A673 (cell line): ENCODE data around the gene SPATA32. TPM values are rescaled to one million over a fixed set of nuclear protein-coding genes. Genes with fewer than 3 reads are reported as not detected.

Source experiments
- BruUV-seq: library from RNA; stranded (reverse); fragments of 400-500 nt; replicated peaks from 2 replicates; lab custom pipeline; 2021; lab: Mats Ljungman, UMichigan
- CTCF ChIA-PET: fragments of 300-600 bp; sonication (Branson Sonifier 250); formaldehyde crosslinking; loops from one replicate; lab custom pipeline; 2022; ENCODE audit warnings: antibody characterized with exemption; lab: Charles Lee
- POLR2A ChIA-PET: fragments of 300-600 bp; sonication (Branson Sonifier 250); formaldehyde crosslinking; loops from one replicate; lab custom pipeline; 2022; ENCODE audit warnings: antibody characterized with exemption; ENCODE audit not compliant: low non-redundant PET; lab: Charles Lee
- DNase-seq: peaks from one replicate; pipeline ENCODE4 v3.0.0-alpha.2; 2015; ENCODE audit warnings: low spot score
- H3K27ac ChIP-seq: fragments of 200-600 bp; sonication (generic); 2 replicates; pipeline ENCODE4 v1.5.1; 2016; ENCODE audit warnings: mixed run types, low read depth, mild to moderate bottlenecking, mixed read lengths, antibody characterized with exemption, low read length; ENCODE audit not compliant: poor library complexity, severe bottlenecking
- H3K27me3 ChIP-seq: fragments of 200-600 bp; sonication (generic); replicated peaks from 2 replicates; pipeline ENCODE4 v1.6.1; 2017; ENCODE audit warnings: mixed run types, low read depth, mild to moderate bottlenecking, mixed read lengths, antibody characterized with exemption, low read length; ENCODE audit not compliant: insufficient read depth, poor library complexity
- H3K36me3 ChIP-seq: fragments of 200-600 bp; sonication (generic); 2 replicates; pipeline ENCODE4 v1.6.1; 2016; ENCODE audit warnings: mixed run types, mild to moderate bottlenecking, mixed read lengths, antibody characterized with exemption, low read length; ENCODE audit not compliant: insufficient read depth, poor library complexity, severe bottlenecking
- H3K4me1 ChIP-seq: fragments of 200-600 bp; sonication (generic); 2 replicates; pipeline ENCODE4 v1.6.1; 2017; ENCODE audit warnings: mixed run types, mild to moderate bottlenecking, mixed read lengths, antibody characterized with exemption, low read length; ENCODE audit not compliant: insufficient read depth, poor library complexity, severe bottlenecking
- H3K4me3 ChIP-seq: fragments of 200-600 bp; sonication (generic); 2 replicates; pipeline ENCODE4 v1.5.1; 2016; ENCODE audit warnings: low read depth, mixed run types, mild to moderate bottlenecking, mixed read lengths, low read length; ENCODE audit not compliant: poor library complexity, severe bottlenecking
- H3K9me3 ChIP-seq: fragments of 200-600 bp; sonication (generic); 2 replicates; pipeline ENCODE4 v1.6.1; 2016; ENCODE audit warnings: mixed run types, low read depth, mild to moderate bottlenecking, mixed read lengths, antibody characterized with exemption, low read length; ENCODE audit not compliant: poor library complexity, severe bottlenecking
- EZH2 ChIP-seq: fragments of 200-600 bp; sonication (generic); IDR thresholded peaks from 2 replicates; pipeline ENCODE4 v1.6.1; 2017; ENCODE audit warnings: borderline replicate concordance, low read depth, mild to moderate bottlenecking, mixed read lengths, antibody characterized with exemption, low read length; ENCODE audit not compliant: poor library complexity, severe bottlenecking
- intact Hi-C: fragments of 100-400 bp; cut with micrococcal nuclease; formaldehyde crosslinking; loops from one replicate; pipeline ENCODE4 v1.10.0; 2022; ENCODE audit not compliant: unreplicated experiment
- total RNA-seq: library from RNA; stranded (reverse); gene quantifications from 2 replicates; pipeline ENCODE4 v1.2.3, GENCODE V29; 2021
- TF ChIP-seq, protein P1 (sequence below): fragments of 300-800, 200-600 bp; sonication (generic); conservative IDR thresholded peaks from 2 replicates; pipeline ENCODE4 v1.5.1; 2017; ENCODE audit warnings: low read depth, mild to moderate bottlenecking, antibody characterized with exemption, low read length, moderate library complexity, mixed read lengths

The SPATA32 gene
- total RNA-seq, 1 experiment from 2014 or later, result not detected

DNA sequence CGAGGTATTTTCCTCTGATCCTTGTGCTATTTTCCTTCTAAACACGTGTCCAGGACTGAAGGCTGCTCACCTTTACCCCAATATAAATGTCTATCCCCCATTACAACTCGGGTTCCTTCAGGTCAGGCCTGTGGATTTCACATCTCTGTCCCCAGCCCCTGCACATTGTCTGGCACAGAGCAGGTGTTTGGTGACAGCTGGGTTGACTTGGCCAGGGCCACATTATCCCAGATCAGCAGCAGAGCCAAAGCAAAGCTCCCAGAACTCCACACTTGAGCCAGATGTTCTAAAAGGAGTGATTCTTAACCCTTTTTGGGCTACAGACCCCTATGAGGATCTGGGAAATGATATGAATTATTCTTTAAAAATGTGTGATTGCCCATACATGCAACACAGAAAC, 18.0 kb upstream of the SPATA32 start:
- H3K36me3 ChIP-seq, result no peaks in the 10 kb centered on the region
- no peak for TF ChIP-seq EZH2
- TF ChIP-seq, protein P1, sequence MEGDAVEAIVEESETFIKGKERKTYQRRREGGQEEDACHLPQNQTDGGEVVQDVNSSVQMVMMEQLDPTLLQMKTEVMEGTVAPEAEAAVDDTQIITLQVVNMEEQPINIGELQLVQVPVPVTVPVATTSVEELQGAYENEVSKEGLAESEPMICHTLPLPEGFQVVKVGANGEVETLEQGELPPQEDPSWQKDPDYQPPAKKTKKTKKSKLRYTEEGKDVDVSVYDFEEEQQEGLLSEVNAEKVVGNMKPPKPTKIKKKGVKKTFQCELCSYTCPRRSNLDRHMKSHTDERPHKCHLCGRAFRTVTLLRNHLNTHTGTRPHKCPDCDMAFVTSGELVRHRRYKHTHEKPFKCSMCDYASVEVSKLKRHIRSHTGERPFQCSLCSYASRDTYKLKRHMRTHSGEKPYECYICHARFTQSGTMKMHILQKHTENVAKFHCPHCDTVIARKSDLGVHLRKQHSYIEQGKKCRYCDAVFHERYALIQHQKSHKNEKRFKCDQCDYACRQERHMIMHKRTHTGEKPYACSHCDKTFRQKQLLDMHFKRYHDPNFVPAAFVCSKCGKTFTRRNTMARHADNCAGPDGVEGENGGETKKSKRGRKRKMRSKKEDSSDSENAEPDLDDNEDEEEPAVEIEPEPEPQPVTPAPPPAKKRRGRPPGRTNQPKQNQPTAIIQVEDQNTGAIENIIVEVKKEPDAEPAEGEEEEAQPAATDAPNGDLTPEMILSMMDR, result no peak
- intact Hi-C loops, result loop anchor here (5.0 kb wide), 1 partner anchor 107 kb away; no protein-coding TSS in a partner anchor
- ChIA-PET CTCF (no interaction called here), POLR2A (no interaction called here)
- H3K27ac ChIP-seq, result no peak overlapping the region
- H3K4me3 ChIP-seq, result no peak overlapping the region
- no TSS peak for BruUV-seq
- H3K9me3 ChIP-seq, result no peaks in the 10 kb centered on the region
- H3K4me1 ChIP-seq, result peaks cover 4% of the 10 kb centered on the region
- DNase-seq, result no peak
- no peaks in the 10 kb centered on the region for H3K27me3 ChIP-seq

DNA sequence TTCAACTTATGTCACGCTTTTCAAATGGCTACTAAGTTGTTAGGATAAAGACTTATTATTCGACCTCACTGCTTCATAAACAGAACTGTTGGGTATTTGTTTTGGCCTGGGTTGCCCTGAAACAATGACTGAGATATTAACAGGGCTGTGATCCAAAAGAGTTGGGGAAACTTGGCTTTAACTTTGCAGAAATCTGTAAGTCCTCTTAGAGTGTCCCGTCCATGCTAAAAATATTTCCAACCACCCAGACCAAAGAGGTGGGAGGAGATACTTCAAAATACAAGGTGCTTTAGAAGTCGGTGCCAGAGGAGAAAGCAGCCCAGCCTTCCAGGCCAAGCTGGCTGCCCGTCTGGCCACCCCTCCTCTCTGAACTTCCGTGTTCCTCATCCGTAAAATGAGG, 16.1 kb upstream of the SPATA32 start:
- TF ChIP-seq, protein P1, result no peak
- no peak for TF ChIP-seq EZH2
- intact Hi-C loops, result loop anchor here (5.0 kb wide), 1 partner anchor 109 kb away; no protein-coding TSS in a partner anchor

GRCh38 chr17:45277216-45277849, 15.4 kb upstream of the SPATA32 start:
- intact Hi-C loops, result loop anchor here (5.0 kb wide), 1 partner anchor 110 kb away; no protein-coding TSS in a partner anchor
- peaks cover 4% of the 10 kb centered on the region for H3K4me1 ChIP-seq
- ChIA-PET POLR2A (interaction anchor here (0.6 kb wide), 2 partner anchors 39 to 78 kb away, joined by 3 to 5 read pairs; no protein-coding TSS in a partner anchor), CTCF (interaction anchor here (0.5 to 1.7 kb wide), 6 partner anchors 25 to 476 kb away, joined by 3 to 14 read pairs (median 4); no protein-coding TSS in a partner anchor)
- BruUV-seq, result no TSS peak
- no peak overlapping the region for H3K27ac ChIP-seq
- H3K9me3 ChIP-seq, result no peaks in the 10 kb centered on the region
- peak; percentile 84 for DNase-seq
- no peak overlapping the region for H3K4me3 ChIP-seq
- H3K27me3 ChIP-seq, result no peaks in the 10 kb centered on the region
- no peaks in the 10 kb centered on the region for H3K36me3 ChIP-seq
- TF ChIP-seq, protein P1, result peak; percentile 65
- no peak for TF ChIP-seq EZH2

More for the DNA sequence above, 16.1 kb upstream of the SPATA32 start:
- Histone ChIP-seq H3K9me3 (no peaks in the 10 kb centered on the region), H3K27ac (no peak overlapping the region), H3K4me3 (no peak overlapping the region), H3K4me1 (peaks cover 4% of the 10 kb centered on the region), H3K36me3 (no peaks in the 10 kb centered on the region), H3K27me3 (no peaks in the 10 kb centered on the region)
- no TSS peak for BruUV-seq
- ChIA-PET POLR2A (interaction anchor here (0.6 kb wide), 2 partner anchors 38 to 77 kb away, joined by 3 to 5 read pairs; no protein-coding TSS in a partner anchor), CTCF (interaction anchor here (1.7 kb wide), 1 partner anchor 107 kb away, joined by 14 read pairs; no protein-coding TSS in a partner anchor)
- no peak for DNase-seq
